HepG2 (cell line): ENCODE data around the gene GNA14. TPM values are rescaled to one million over a fixed set of nuclear protein-coding genes. Genes with fewer than 3 reads are reported as not detected.

Source experiments
- CENPT ChIP-seq: sonication (generic); formaldehyde crosslinking; IDR thresholded peaks from 2 replicates; pipeline ENCODE4 v1.8.0; 2022; ENCODE audit warnings: low read depth, mild to moderate bottlenecking, moderate library complexity, missing genetic modification reagents
- GMEB1 ChIP-seq: sonication (generic); formaldehyde crosslinking; IDR thresholded peaks from 2 replicates; pipeline ENCODE4 v1.5.1; 2020; ENCODE audit warnings: missing genetic modification reagents, mild to moderate bottlenecking, borderline replicate concordance
- GZF1 ChIP-seq: sonication (generic); formaldehyde crosslinking; IDR thresholded peaks from 2 replicates; pipeline ENCODE4 v1.5.1; 2020; ENCODE audit warnings: mild to moderate bottlenecking, missing genetic modification reagents
- HIC2 ChIP-seq: sonication (generic); formaldehyde crosslinking; IDR thresholded peaks from 2 replicates; pipeline ENCODE4 v1.9.0; 2022; ENCODE audit warnings: low read depth, missing genetic modification reagents
- KLF15 ChIP-seq: sonication (generic); formaldehyde crosslinking; IDR thresholded peaks from 2 replicates; pipeline ENCODE4 v1.8.1; 2023; ENCODE audit warnings: borderline replicate concordance, mild to moderate bottlenecking, inconsistent platforms, missing genetic modification reagents, mixed read lengths
- TAF1 ChIP-seq: sonication (generic); formaldehyde crosslinking; IDR thresholded peaks from 2 replicates; pipeline ENCODE4 v1.4.0; 2020; ENCODE audit warnings: missing genetic modification reagents
- ZBTB10 ChIP-seq: sonication (generic); formaldehyde crosslinking; IDR thresholded peaks from 2 replicates; pipeline ENCODE4 v1.4.0; 2020; ENCODE audit warnings: missing genetic modification reagents, borderline replicate concordance
- ZBTB21 ChIP-seq: sonication (generic); formaldehyde crosslinking; IDR thresholded peaks from 2 replicates; pipeline ENCODE4 v1.4.0; 2020; ENCODE audit warnings: missing genetic modification reagents
- ZFX ChIP-seq: sonication (generic); formaldehyde crosslinking; IDR thresholded peaks from 2 replicates; pipeline ENCODE4 v1.4.0; 2020; ENCODE audit warnings: mild to moderate bottlenecking, low read depth, missing genetic modification reagents, moderate library complexity
- ZNF703 ChIP-seq: sonication (generic); formaldehyde crosslinking; IDR thresholded peaks from 2 replicates; pipeline ENCODE4 v1.5.1; 2020; ENCODE audit warnings: missing genetic modification reagents, mild to moderate bottlenecking, moderate library complexity, borderline replicate concordance
- polyA plus RNA-seq, 8 experiments: library from polyadenylated mRNA; depleted of rRNA in 3 of 8; stranded (reverse) in 7 of 8; unstranded in 1 of 8; fragments of >200 nt; fragmentation: Illumina TruSeq in 4 of 8; extraction: Trizol in 4 of 8; gene quantifications; 2 replicates each; pipeline versions ENCODE4 v1.2.1 to v1.2.3, GENCODE V29; 2011 to 2016; ENCODE audit warnings: low read depth in 4 of 8, missing spikeins in 1 of 8, mixed read lengths in 1 of 8; ENCODE audit not compliant: insufficient read depth in 1 of 8
- total RNA-seq, 5 experiments: library from RNA; depleted of rRNA; stranded (reverse); fragments of >200 nt; fragmentation: Illumina TruSeq; extraction: Trizol; gene quantifications; 2 replicates each; pipeline ENCODE4 v1.2.3, GENCODE V29; 2016; ENCODE audit warnings: low read depth in 1 of 5

The GNA14 gene
- total and polyA plus RNA-seq, 2 of the 13 experiments (the other 11 are each of a cell fraction or from before 2014, with no cell fraction given): not detected

GRCh38 chr9:77547106-77547730 is 100.9 kb downstream of the GNA14 start (continued):
- TF ChIP-seq HIC2 (CRISPR knock-in tag): no peak
- TF ChIP-seq ZNF703 (CRISPR knock-in tag): no peak
- no peak for TF ChIP-seq ZFX (CRISPR knock-in tag)
- TF ChIP-seq GMEB1 (CRISPR knock-in tag): no peak
- TF ChIP-seq ZBTB10 (CRISPR knock-in tag): no peak
- no peak for TF ChIP-seq CENPT
- TF ChIP-seq TAF1 (CRISPR knock-in tag): no peak
- TF ChIP-seq ZBTB21 (CRISPR knock-in tag): no peak
- no peak for TF ChIP-seq KLF15 (CRISPR knock-in tag)
- no peak for TF ChIP-seq GZF1
